ENCODE results near the gene NUDT1. TPM values are rescaled to one million over a fixed set of nuclear protein-coding genes. Genes with fewer than 3 reads are reported as not detected.

NUDT1 gene
- total RNA-seq, 2 experiments from 2014 or later = 12.8 to 13.0 TPM

GRCh38 chr7:2199528-2199927 is 42.5 kb upstream of the NUDT1 start:
- TF ChIP-seq CTCF (IDR thresholded peaks at IDR 0.05) = no peak
- Mint-ChIP-seq H3K4me3 (no peak overlapping the region), H3K9me3 (no peaks in the 10 kb centered on the region), H3K4me1 (ENCODE audit: low read depth) (peaks cover 4% of the 10 kb centered on the region), H3K27ac (no peak overlapping the region), H3K36me3 (ENCODE audit: low read depth) (peaks cover 43% of the 10 kb centered on the region), H3K27me3 (no peaks in the 10 kb centered on the region)
- POLR2A ChIA-PET = no interaction called here
- Histone ChIP-seq H3K9me3 (ENCODE audit: control insufficient read depth in 1 of 2, insufficient read depth in 1 of 2, low read length in 2 of 2) (peaks cover 11 to 25% of the 10 kb centered on the region in 2 experiments), H3K27me3 (ENCODE audit: control insufficient read depth in 1 of 2, insufficient read depth in 2 of 2, low read length in 2 of 2) (no peaks in the 10 kb centered on the region), H3K4me3 (ENCODE audit: low read length) (no peak overlapping the region), H3K36me3 (ENCODE audit: insufficient read depth, low read length) (peaks cover 22% of the 10 kb centered on the region), H3K27ac (ENCODE audit: low read depth in 1 of 2, low read length in 2 of 2) (no peak overlapping the region), H3K4me1 (ENCODE audit: insufficient read depth, low read length) (no peaks in the 10 kb centered on the region)
- intact Hi-C loops (cut with DNase I, micrococcal nuclease) = no loop called here
- CTCF ChIA-PET = no interaction called here
- peak in 1 of 14 experiments; percentile 5 for DNase-seq
- ATAC-seq (ENCODE audit: poor library complexity) = no peak

DNA sequence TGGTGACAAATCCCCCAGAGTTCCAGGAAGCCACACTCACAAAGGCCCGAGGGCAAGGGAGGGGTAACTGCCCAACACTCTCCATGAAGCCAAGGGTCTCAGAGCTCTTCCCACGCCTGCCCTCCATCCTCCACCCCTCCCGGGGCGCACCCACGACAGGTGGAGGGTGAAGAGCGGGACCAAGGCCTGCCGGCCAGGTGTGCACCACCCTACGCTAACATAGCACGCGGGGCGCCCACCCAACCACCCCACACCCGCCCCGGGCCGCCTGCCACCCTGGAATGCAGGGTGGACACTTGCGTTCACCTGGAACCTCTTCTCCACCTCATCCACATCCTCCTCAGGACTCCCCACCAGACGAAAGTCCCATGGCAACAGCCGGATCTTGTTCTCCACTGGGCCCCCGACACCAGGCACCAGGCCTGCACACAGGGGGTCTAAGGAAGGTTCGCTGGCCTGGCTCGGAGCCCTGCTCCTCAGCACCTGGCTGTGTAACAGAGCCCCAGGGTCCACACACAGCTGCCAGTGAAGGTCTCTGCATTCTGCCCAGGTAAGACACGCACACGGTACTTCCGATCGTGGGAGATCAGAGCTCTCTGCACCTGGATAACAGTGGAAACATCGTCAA is 42.0 kb upstream of the NUDT1 start:
- peaks cover 41% of the 10 kb centered on the region for H3K36me3 Mint-ChIP-seq (ENCODE audit: low read depth)
- no peak for TF ChIP-seq CTCF (IDR thresholded peaks at IDR 0.05)
- no peaks in the 10 kb centered on the region for H3K27me3 Mint-ChIP-seq
- H3K9me3 Mint-ChIP-seq = no peaks in the 10 kb centered on the region
- H3K27ac Mint-ChIP-seq = no peak overlapping the region
- peaks cover 22% of the 10 kb centered on the region for H3K36me3 ChIP-seq (ENCODE audit: insufficient read depth, low read length)
- POLR2A ChIA-PET = no interaction called here
- intact Hi-C loops (cut with DNase I, micrococcal nuclease) = loop anchor here (10.0 kb wide), 2 partner anchors 305 to 535 kb away; no protein-coding TSS in a partner anchor
- CTCF ChIA-PET = no interaction called here
- peaks cover 4% of the 10 kb centered on the region for H3K4me1 Mint-ChIP-seq (ENCODE audit: low read depth)
- H3K4me1 ChIP-seq (ENCODE audit: insufficient read depth, low read length) = no peaks in the 10 kb centered on the region
- ATAC-seq (ENCODE audit: poor library complexity) = no peak
- no peaks in the 10 kb centered on the region for H3K27me3 ChIP-seq (ENCODE audit: control insufficient read depth in 1 of 2, insufficient read depth in 2 of 2, low read length in 2 of 2)
- H3K4me3 ChIP-seq (ENCODE audit: low read length) = no peak overlapping the region
- no peak overlapping the region for H3K4me3 Mint-ChIP-seq
- H3K27ac ChIP-seq (ENCODE audit: low read depth in 1 of 2, low read length in 2 of 2) = no peak overlapping the region
- DNase-seq = peak in 1 of 14 experiments; percentile 5
- peaks cover 11 to 25% of the 10 kb centered on the region in 2 experiments for H3K9me3 ChIP-seq (ENCODE audit: control insufficient read depth in 1 of 2, insufficient read depth in 1 of 2, low read length in 2 of 2)

DNA sequence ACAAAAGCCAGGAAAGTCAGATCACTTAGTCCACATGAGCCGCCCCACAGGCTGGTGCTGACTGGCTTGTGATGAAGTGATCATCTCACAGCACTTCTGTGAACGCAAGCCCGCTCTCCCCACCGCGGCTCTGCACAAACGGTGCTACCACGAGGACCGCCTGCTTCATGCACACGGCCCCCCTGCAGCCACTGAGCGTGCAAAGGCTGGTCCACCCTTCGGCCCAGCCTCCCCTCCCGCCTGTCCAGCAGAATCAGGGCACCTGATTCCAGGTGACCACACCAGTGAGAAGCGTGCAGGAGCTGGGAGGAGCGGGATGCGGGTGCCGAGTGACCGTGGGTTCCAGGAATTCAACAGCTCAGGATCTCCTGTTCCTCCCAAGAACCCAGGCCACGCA is 41.4 kb upstream of the NUDT1 start:
- ChIA-PET CTCF (no interaction called here), POLR2A (no interaction called here)
- Mint-ChIP-seq H3K27me3 (no peaks in the 10 kb centered on the region), H3K4me3 (no peak overlapping the region), H3K36me3 (ENCODE audit: low read depth) (peaks cover 35% of the 10 kb centered on the region), H3K9me3 (no peaks in the 10 kb centered on the region), H3K27ac (no peak overlapping the region), H3K4me1 (ENCODE audit: low read depth) (peaks cover 4% of the 10 kb centered on the region)
- peak in 1 of 14 experiments; percentile 7 for DNase-seq
- H3K27ac ChIP-seq (ENCODE audit: low read depth in 1 of 2, low read length in 2 of 2) = no peak overlapping the region
- no peak for ATAC-seq (ENCODE audit: poor library complexity)
- H3K9me3 ChIP-seq (ENCODE audit: control insufficient read depth in 1 of 2, insufficient read depth in 1 of 2, low read length in 2 of 2) = peaks cover 5 to 23% of the 10 kb centered on the region in 2 experiments
- TF ChIP-seq CTCF (IDR thresholded peaks at IDR 0.05) = no peak
- no peaks in the 10 kb centered on the region for H3K4me1 ChIP-seq (ENCODE audit: insufficient read depth, low read length)
- H3K36me3 ChIP-seq (ENCODE audit: insufficient read depth, low read length) = peaks cover 20% of the 10 kb centered on the region
- intact Hi-C loops (cut with DNase I, micrococcal nuclease) = loop anchor here (10.0 kb wide), 2 partner anchors 306 to 536 kb away; no protein-coding TSS in a partner anchor
- no peak overlapping the region for H3K4me3 ChIP-seq (ENCODE audit: low read length)
- no peaks in the 10 kb centered on the region for H3K27me3 ChIP-seq (ENCODE audit: control insufficient read depth in 1 of 2, insufficient read depth in 2 of 2, low read length in 2 of 2)
